Activated naive CD8-positive, alpha-beta T cell treated with anti-CD3 and anti-CD28 coated beads, Interleukin-2, amount 10 ng/mL, durations not matched to agents 7 days and 5 days (primary cell): ENCODE data around the gene MED12L. TPM values are rescaled to one million over a fixed set of nuclear protein-coding genes. Genes with fewer than 3 reads are reported as not detected.
A peak's percentile ranks its signal among the peaks of the same experiment; 100 is the strongest.

ENCODE experiments used
- ATAC-seq: fragments of 150-1000 bp; cut with Tn5 transposase; one replicate; pipeline ENCODE4 v1.10.0; 2021; ENCODE audit warnings: low read depth, moderate library complexity
- POLR2A ChIA-PET: fragments of 350-600 bp; sonication (Branson Sonifier 250); formaldehyde crosslinking; loops from one replicate; lab custom pipeline; 2021; ENCODE audit warnings: antibody characterized with exemption; lab: Charles Lee
- DNase-seq: peaks from one replicate; pipeline ENCODE4 v3.0.0; 2021
- H3K27ac Mint-ChIP-seq: one replicate; pipeline ENCODE4 v1.8.0; 2022; ENCODE audit warnings: mild to moderate bottlenecking, mixed read lengths
- H3K27me3 Mint-ChIP-seq: one replicate; pipeline ENCODE4 v1.8.0; 2022; ENCODE audit warnings: mild to moderate bottlenecking, moderate library complexity, mixed read lengths
- H3K36me3 Mint-ChIP-seq: one replicate; pipeline ENCODE4 v1.8.0; 2021; ENCODE audit warnings: mild to moderate bottlenecking, mixed read lengths
- H3K4me1 Mint-ChIP-seq: one replicate; pipeline ENCODE4 v1.8.0; 2021; ENCODE audit warnings: mixed read lengths
- H3K4me3 Mint-ChIP-seq: one replicate; pipeline ENCODE4 v1.8.0; 2022; ENCODE audit warnings: mild to moderate bottlenecking, moderate library complexity, mixed read lengths
- H3K9me3 Mint-ChIP-seq: one replicate; pipeline ENCODE4 v1.8.0; 2021; ENCODE audit warnings: mixed read lengths
- total RNA-seq, 2 experiments: library from RNA; stranded (reverse); gene quantifications; one replicate each; pipeline ENCODE4 v1.2.3, GENCODE V29; 2021

MED12L gene
- total RNA-seq, 2 experiments from 2014 or later = 0.36 to 0.68 TPM

GRCh38 chr3:151290673-151291072 is 205.2 kb downstream of the MED12L start:
- no peaks in the 10 kb centered on the region for H3K9me3 Mint-ChIP-seq
- no peak overlapping the region for H3K4me3 Mint-ChIP-seq
- no peak overlapping the region for H3K27ac Mint-ChIP-seq
- H3K4me1 Mint-ChIP-seq = peaks cover 3% of the 10 kb centered on the region
- ATAC-seq = no peak
- no peaks in the 10 kb centered on the region for H3K36me3 Mint-ChIP-seq
- POLR2A ChIA-PET = no interaction called here
- peaks cover 27% of the 10 kb centered on the region for H3K27me3 Mint-ChIP-seq
- no peak for DNase-seq

- Mint-ChIP-seq H3K27ac (no peak overlapping the region), H3K27me3 (peaks cover 31% of the 10 kb centered on the region), H3K36me3 (no peaks in the 10 kb centered on the region), H3K9me3 (no peaks in the 10 kb centered on the region), H3K4me1 (no peaks in the 10 kb centered on the region), H3K4me3 (no peak overlapping the region)
- DNase-seq = no peak
- no peak for ATAC-seq
- POLR2A ChIA-PET = no interaction called here
Measured at GRCh38 chr3:151293127-151293526, 207.7 kb downstream of the MED12L start.

GRCh38 chr3:151296226-151296625 is 210.8 kb downstream of the MED12L start:
- H3K9me3 Mint-ChIP-seq = no peaks in the 10 kb centered on the region
- H3K36me3 Mint-ChIP-seq = no peaks in the 10 kb centered on the region
- no peak for ATAC-seq

GRCh38 chr3:151297429-151297828 is 212.0 kb downstream of the MED12L start:
- H3K4me1 Mint-ChIP-seq = no peaks in the 10 kb centered on the region
- H3K27ac Mint-ChIP-seq = no peak overlapping the region
- no peaks in the 10 kb centered on the region for H3K36me3 Mint-ChIP-seq
- no peaks in the 10 kb centered on the region for H3K9me3 Mint-ChIP-seq
- peaks cover 36% of the 10 kb centered on the region for H3K27me3 Mint-ChIP-seq
- H3K4me3 Mint-ChIP-seq = no peak overlapping the region
- no peak for ATAC-seq
- POLR2A ChIA-PET = no interaction called here
- DNase-seq = no peak

More at GRCh38 chr3:151296226-151296625, 210.8 kb downstream of the MED12L start:
- no peaks in the 10 kb centered on the region for H3K4me1 Mint-ChIP-seq
- DNase-seq = no peak
- H3K27ac Mint-ChIP-seq = no peak overlapping the region
- H3K4me3 Mint-ChIP-seq = no peak overlapping the region
- POLR2A ChIA-PET = no interaction called here
- H3K27me3 Mint-ChIP-seq = peaks cover 40% of the 10 kb centered on the region

GRCh38 chr3:151299006-151299405 is 213.5 kb downstream of the MED12L start:
- no peaks in the 10 kb centered on the region for H3K9me3 Mint-ChIP-seq
- peaks cover 2% of the 10 kb centered on the region for H3K4me1 Mint-ChIP-seq
- H3K36me3 Mint-ChIP-seq = peaks cover 1% of the 10 kb centered on the region
- H3K4me3 Mint-ChIP-seq = no peak overlapping the region
- no peak for ATAC-seq
- H3K27ac Mint-ChIP-seq = no peak overlapping the region
- DNase-seq = no peak
- H3K27me3 Mint-ChIP-seq = peaks cover 24% of the 10 kb centered on the region
- POLR2A ChIA-PET = no interaction called here

GRCh38 chr3:151300539-151300938 is 215.1 kb downstream of the MED12L start:
- Mint-ChIP-seq H3K27ac (no peak overlapping the region), H3K4me1 (peaks cover 9% of the 10 kb centered on the region), H3K9me3 (no peaks in the 10 kb centered on the region), H3K27me3 (peaks cover 15% of the 10 kb centered on the region), H3K4me3 (no peak overlapping the region), H3K36me3 (peaks cover 1% of the 10 kb centered on the region)
- POLR2A ChIA-PET = interaction anchor here (0.6 kb wide), 1 partner anchor 806 kb away, joined by 6 read pairs; no protein-coding TSS in a partner anchor
- DNase-seq (no peak), ATAC-seq (no peak)

- POLR2A ChIA-PET = no interaction called here
- DNase-seq = no peak
- ATAC-seq = no peak
Measured at GRCh38 chr3:151301787-151302186, 216.3 kb downstream of the MED12L start.

GRCh38 chr3:151303751-151304150 is 218.3 kb downstream of the MED12L start:
- ATAC-seq (no peak), DNase-seq (no peak)
- Mint-ChIP-seq H3K27ac (no peak overlapping the region), H3K27me3 (peaks cover 8% of the 10 kb centered on the region), H3K36me3 (peaks cover 3% of the 10 kb centered on the region), H3K4me3 (no peak overlapping the region), H3K9me3 (no peaks in the 10 kb centered on the region), H3K4me1 (peaks cover 17% of the 10 kb centered on the region)
- POLR2A ChIA-PET = no interaction called here

More at GRCh38 chr3:151301787-151302186, 216.3 kb downstream of the MED12L start:
- Mint-ChIP-seq H3K36me3 (peaks cover 1% of the 10 kb centered on the region), H3K4me1 (peaks cover 14% of the 10 kb centered on the region), H3K27ac (no peak overlapping the region), H3K27me3 (peaks cover 13% of the 10 kb centered on the region), H3K9me3 (no peaks in the 10 kb centered on the region), H3K4me3 (no peak overlapping the region)

- H3K4me3 Mint-ChIP-seq = no peak overlapping the region
- DNase-seq = no peak
Measured at GRCh38 chr3:151305060-151305774, 219.8 kb downstream of the MED12L start.

GRCh38 chr3:151305775-151306151 is 220.3 kb downstream of the MED12L start:
- Mint-ChIP-seq H3K9me3 (no peaks in the 10 kb centered on the region), H3K27me3 (peaks cover 4% of the 10 kb centered on the region), H3K36me3 (peaks cover 3% of the 10 kb centered on the region), H3K27ac (no peak overlapping the region), H3K4me3 (no peak overlapping the region), H3K4me1 (peaks cover 17% of the 10 kb centered on the region)
- ATAC-seq = no peak
- no peak for DNase-seq
- POLR2A ChIA-PET = no interaction called here

More at GRCh38 chr3:151305060-151305774, 219.8 kb downstream of the MED12L start:
- peaks cover 8% of the 10 kb centered on the region for H3K27me3 Mint-ChIP-seq
- no peaks in the 10 kb centered on the region for H3K9me3 Mint-ChIP-seq
- H3K4me1 Mint-ChIP-seq = peaks cover 17% of the 10 kb centered on the region
- peaks cover 3% of the 10 kb centered on the region for H3K36me3 Mint-ChIP-seq
- POLR2A ChIA-PET = no interaction called here
- no peak overlapping the region for H3K27ac Mint-ChIP-seq
- ATAC-seq = peak; percentile 33

- Mint-ChIP-seq H3K4me3 (no peak overlapping the region), H3K9me3 (no peaks in the 10 kb centered on the region), H3K4me1 (peaks cover 17% of the 10 kb centered on the region), H3K27ac (no peak overlapping the region), H3K36me3 (peaks cover 3% of the 10 kb centered on the region), H3K27me3 (peaks cover 3% of the 10 kb centered on the region)
- DNase-seq = no peak
- POLR2A ChIA-PET = no interaction called here
- ATAC-seq = no peak
Measured at GRCh38 chr3:151306168-151306810, 220.8 kb downstream of the MED12L start.

GRCh38 chr3:151307131-151307530 is 221.7 kb downstream of the MED12L start:
- peaks cover 2% of the 10 kb centered on the region for H3K27me3 Mint-ChIP-seq
- POLR2A ChIA-PET = no interaction called here
- no peaks in the 10 kb centered on the region for H3K9me3 Mint-ChIP-seq
- DNase-seq (no peak), ATAC-seq (no peak)
- peaks cover 17% of the 10 kb centered on the region for H3K4me1 Mint-ChIP-seq
- no peak overlapping the region for H3K4me3 Mint-ChIP-seq
- no peak overlapping the region for H3K27ac Mint-ChIP-seq
- H3K36me3 Mint-ChIP-seq = peaks cover 3% of the 10 kb centered on the region

GRCh38 chr3:151307583-151308488 is 222.4 kb downstream of the MED12L start:
- Mint-ChIP-seq H3K4me1 (peaks cover 17% of the 10 kb centered on the region), H3K27ac (no peak overlapping the region), H3K36me3 (peaks cover 3% of the 10 kb centered on the region), H3K4me3 (no peak overlapping the region), H3K9me3 (no peaks in the 10 kb centered on the region), H3K27me3 (peaks cover 2% of the 10 kb centered on the region)
- no peak for DNase-seq
- no peak for ATAC-seq
- POLR2A ChIA-PET = no interaction called here
